Glomerular visceral epithelial cell (primary cell): ENCODE data around the gene HAUS7.
"Not testable (repeated sequence)": the region's sequence is repeated elsewhere in the genome, so short reads cannot be mapped to it uniquely, and the experiment has no call there.

Source experiments
- DNase-seq: peaks from one replicate; pipeline ENCODE4 v3.0.0-alpha.2; 2016; ENCODE audit errors: extremely low spot score

HAUS7 gene

GRCh38 chrX:153408871-153409351 lies 61.5 kb downstream of the HAUS7 start:
- DNase-seq = no peak

GRCh38 chrX:153408221-153408721 lies 62.1 kb downstream of the HAUS7 start:
- DNase-seq = no peak

- DNase-seq = no peak
Measured at GRCh38 chrX:153407736-153408135, 62.6 kb downstream of the HAUS7 start.

GRCh38 chrX:153406903-153407302 lies 63.5 kb downstream of the HAUS7 start:
- DNase-seq = no peak

- no peak for DNase-seq
Measured at GRCh38 chrX:153406011-153406410, 64.4 kb downstream of the HAUS7 start.

- no peak for DNase-seq
Measured at GRCh38 chrX:153405426-153405825, 65.0 kb downstream of the HAUS7 start.

- not testable (repeated sequence) for DNase-seq
Measured at GRCh38 chrX:153404333-153404732, 66.0 kb downstream of the HAUS7 start.

- DNase-seq = no peak
Measured at GRCh38 chrX:153401133-153401764, 69.1 kb downstream of the HAUS7 start, which contains the start of gene PNMA6E. Gene PNMA6E, minus strand, starts transcription at chrX:153401350. Its CDS starts 2,501 bp downstream, at chrX:153398849.

GRCh38 chrX:153400146-153401132 lies 69.9 kb downstream of the HAUS7 start:
- DNase-seq = no peak

GRCh38 chrX:153398275-153398960 lies 72.0 kb downstream of the HAUS7 start:
- DNase-seq = no peak
